Right renal pelvis (tissue), 4 donors: Measurements from ENCODE around the gene TNIP2. TPM values are rescaled to one million over a fixed set of nuclear protein-coding genes. Genes with fewer than 3 reads are reported as not detected.

Source experiments
- DNase-seq, 4 donors: peaks; one replicate each; pipeline ENCODE4 v3.0.0-alpha.2; 2013; ENCODE audit warnings: low read depth in 4 of 4, low spot score in 3 of 4, missing footprints in 1 of 4
- polyA plus RNA-seq, 4 donors: library from polyadenylated mRNA; unstranded; fragments of 120-200 nt; gene quantifications; one replicate each; pipeline ENCODE4 v1.2.1, GENCODE V29; 2013; ENCODE audit not compliant: insufficient read length in 4 of 4

The TNIP2 gene
- polyA plus RNA-seq, 4 donors, result 15.2 to 22.8 (median 17.8) TPM

- no peak for DNase-seq
These were observed 38.6 kb upstream of the TNIP2 start for GRCh38 chr4:2794486-2795299.

GRCh38 chr4:2793586-2794485 lies 37.7 kb upstream of the TNIP2 start:
- no peak for DNase-seq

- no peak for DNase-seq
These were observed 36.8 kb upstream of the TNIP2 start, which contains the start of gene SH3BP2 for GRCh38 chr4:2792711-2793585. Gene SH3BP2, plus strand, starts transcription at chr4:2793085. Its CDS starts 27,533 bp downstream, at chr4:2820618.

GRCh38 chr4:2792396-2792710 lies 36.2 kb upstream of the TNIP2 start:
- DNase-seq, result no peak

GRCh38 chr4:2791518-2792395 lies 35.6 kb upstream of the TNIP2 start:
- DNase-seq, result no peak

GRCh38 chr4:2790583-2791517 lies 34.7 kb upstream of the TNIP2 start:
- DNase-seq, result no peak

- no peak for DNase-seq
These were observed 33.9 kb upstream of the TNIP2 start for GRCh38 chr4:2789793-2790582.

GRCh38 chr4:2789351-2789750 lies 33.2 kb upstream of the TNIP2 start:
- no peak for DNase-seq

GRCh38 chr4:2788532-2789103 lies 32.5 kb upstream of the TNIP2 start:
- DNase-seq, result no peak

- DNase-seq, result no peak
These were observed 32.0 kb upstream of the TNIP2 start for GRCh38 chr4:2788101-2788500.

GRCh38 chr4:2787230-2788100 lies 31.3 kb upstream of the TNIP2 start:
- no peak for DNase-seq

GRCh38 chr4:2786794-2787229 lies 30.7 kb upstream of the TNIP2 start:
- no peak for DNase-seq

- DNase-seq, result no peak
These were observed 30.1 kb upstream of the TNIP2 start for GRCh38 chr4:2786152-2786671.

- no peak for DNase-seq
These were observed 29.5 kb upstream of the TNIP2 start for GRCh38 chr4:2785613-2786012.

- DNase-seq, result no peak
These were observed 27.7 kb upstream of the TNIP2 start for GRCh38 chr4:2783790-2784189.

GRCh38 chr4:2781911-2782310 lies 25.8 kb upstream of the TNIP2 start:
- no peak for DNase-seq
